HepG2 (cell line): Measurements from ENCODE around the gene ATRN. TPM values are rescaled to one million over a fixed set of nuclear protein-coding genes. Genes with fewer than 3 reads are reported as not detected.

Source experiments
- ATAC-seq: fragments of 200-7000 bp; cut with Tn5 transposase; 3 replicates; pipeline ENCODE4 v1.9.1; 2020; ENCODE audit warnings: mild to moderate bottlenecking, moderate library complexity
- BruUV-seq: library from RNA; stranded (reverse); fragments of 400-500 nt; replicated peaks from 2 replicates; lab custom pipeline; 2021; lab: Mats Ljungman, UMichigan
- CTCF ChIA-PET: fragments of 300-600 bp; formaldehyde crosslinking; extraction: SDS; loops from one replicate; lab custom pipeline; 2021; ENCODE audit warnings: low total read pairs, inconsistent platforms, low intra/inter-chr PET ratio; lab: Yijun Ruan, JAX
- POLR2A ChIA-PET: fragments of 350-600 bp; sonication (Branson Sonifier 250); formaldehyde crosslinking; loops from one replicate; lab custom pipeline; 2020; ENCODE audit warnings: antibody characterized with exemption, inconsistent platforms; lab: Yijun Ruan, JAX
- DNase-seq: peaks from one replicate; pipeline ENCODE4 v3.0.0-alpha.2; 2015; ENCODE audit warnings: low spot score
- FAIRE-seq: peaks from 3 replicates; lab custom pipeline; 2011; peaks lifted over from hg19 to GRCh38; lab: Jason Lieb, UNC
- H2AFZ ChIP-seq: one replicate; pipeline ENCODE4 v1.6.1; 2011; ENCODE audit warnings: low read length, inconsistent platforms
- H3K27ac ChIP-seq: fragments of 300-600 bp; 3 replicates; pipeline ENCODE4 v1.8.0; 2011; ENCODE audit warnings: mixed run types, mild to moderate bottlenecking, mixed read lengths, low read length, inconsistent platforms; ENCODE audit not compliant: insufficient read depth; ENCODE audit errors: extremely low read length
- H3K27me3 ChIP-seq, 2 experiments: fragments of 200-600 bp in 1 of 2; 2 replicates in 1 of 2; 3 replicates in 1 of 2; pipeline versions ENCODE4 v1.6.0 to v1.8.0; 2011; ENCODE audit warnings: low read length in 2 of 2, mild to moderate bottlenecking in 2 of 2, moderate library complexity in 2 of 2, inconsistent platforms in 1 of 2; ENCODE audit not compliant: insufficient read depth in 2 of 2, control insufficient read depth in 1 of 2
- H3K36me3 ChIP-seq, 2 experiments: fragments of 200-600 bp in 1 of 2; replicated peaks in 1 of 2; 2 replicates in 1 of 2; 3 replicates in 1 of 2; pipeline versions ENCODE4 v1.5.1 to v1.8.0; 2011; ENCODE audit warnings: low read length in 2 of 2, inconsistent platforms in 1 of 2; ENCODE audit not compliant: insufficient read depth in 2 of 2, control insufficient read depth in 1 of 2
- H3K4me1 ChIP-seq: 2 replicates; pipeline ENCODE4 v1.5.1; 2012; ENCODE audit warnings: low read length, inconsistent platforms; ENCODE audit not compliant: insufficient read depth
- H3K4me2 ChIP-seq: 2 replicates; pipeline ENCODE4 v1.6.0; 2011; ENCODE audit warnings: low read depth, low read length, inconsistent platforms
- H3K4me3 ChIP-seq, 3 experiments: fragments of 200-600 bp in 1 of 3; sonication (generic), shearing (Covaris generic) in 1 of 3; replicated peaks in 1 of 3; 2 replicates each; pipeline ENCODE4 v1.5.1; 2011 to 2016; ENCODE audit warnings: low read length in 3 of 3, inconsistent platforms in 2 of 3, low read depth in 2 of 3, mild to moderate bottlenecking in 2 of 3, control low read depth in 1 of 3, mixed read lengths in 1 of 3; ENCODE audit not compliant: insufficient read depth in 1 of 3
- H3K79me2 ChIP-seq: one replicate; pipeline ENCODE4 v1.6.1; 2011; ENCODE audit warnings: low read length, inconsistent platforms; ENCODE audit not compliant: insufficient read depth
- H3K9ac ChIP-seq: 2 replicates; pipeline ENCODE4 v1.6.0; 2011; ENCODE audit warnings: mild to moderate bottlenecking, low read depth, low read length, inconsistent platforms; ENCODE audit not compliant: insufficient read depth
- H3K9me3 ChIP-seq: 2 replicates; pipeline ENCODE4 v1.5.1; 2012; ENCODE audit warnings: mild to moderate bottlenecking, low read length
- H4K20me1 ChIP-seq: 2 replicates; pipeline ENCODE4 v1.6.0; 2011; ENCODE audit warnings: inconsistent platforms, mild to moderate bottlenecking, low read length, moderate library complexity; ENCODE audit not compliant: insufficient read depth
- MNT ChIP-seq: fragments of 450-650 bp; IDR thresholded peaks from 2 replicates; pipeline ENCODE4 v1.6.1; 2016
- MYC ChIP-seq: sonication (generic); formaldehyde crosslinking; IDR thresholded peaks from 2 replicates; pipeline ENCODE4 v1.9.0; 2021; ENCODE audit warnings: missing genetic modification reagents, borderline replicate concordance
- MYNN ChIP-seq: sonication (generic); formaldehyde crosslinking; IDR thresholded peaks from 2 replicates; pipeline ENCODE4 v1.4.0; 2020; ENCODE audit warnings: mild to moderate bottlenecking, low read depth, missing genetic modification reagents
- PAXIP1 ChIP-seq: sonication (generic); formaldehyde crosslinking; conservative IDR thresholded peaks from 2 replicates; pipeline ENCODE4 v1.4.0; 2020; ENCODE audit warnings: mild to moderate bottlenecking, missing genetic modification reagents, moderate library complexity
- PRMT3 ChIP-seq: sonication (generic); formaldehyde crosslinking; IDR thresholded peaks from 2 replicates; pipeline ENCODE4 v1.8.1; 2022; ENCODE audit warnings: low read depth, mild to moderate bottlenecking, moderate library complexity, missing genetic modification reagents, borderline replicate concordance
- RBM22 ChIP-seq: fragments of 200-400 bp; formaldehyde crosslinking; optimal IDR thresholded peaks from 2 replicates; pipeline ENCODE3; 2017; ENCODE audit warnings: mild to moderate bottlenecking, low read length, moderate library complexity
- TBX3 ChIP-seq: fragments of 450-650 bp; IDR thresholded peaks from 2 replicates; pipeline ENCODE4 v1.6.1; 2017; ENCODE audit warnings: antibody characterized with exemption, mild to moderate bottlenecking, inconsistent platforms, borderline replicate concordance
- ZBTB1 ChIP-seq: sonication (generic); formaldehyde crosslinking; IDR thresholded peaks from 2 replicates; pipeline ENCODE4 v1.4.0; 2020; ENCODE audit warnings: missing genetic modification reagents, borderline replicate concordance
- ZNF18 ChIP-seq: sonication (generic); formaldehyde crosslinking; IDR thresholded peaks from 2 replicates; pipeline ENCODE4 v1.8.0; 2022; ENCODE audit warnings: mild to moderate bottlenecking, missing genetic modification reagents; ENCODE audit not compliant: insufficient replicate concordance
- ZNF598 ChIP-seq: sonication (generic); formaldehyde crosslinking; IDR thresholded peaks from 2 replicates; pipeline ENCODE4 v1.5.1; 2020; ENCODE audit warnings: mild to moderate bottlenecking, missing genetic modification reagents, borderline replicate concordance
- ZNF619 ChIP-seq: sonication (generic); formaldehyde crosslinking; IDR thresholded peaks from 2 replicates; pipeline ENCODE4 v1.4.0; 2020; ENCODE audit warnings: mild to moderate bottlenecking, missing genetic modification reagents
- ZSCAN31 ChIP-seq: sonication (generic); formaldehyde crosslinking; IDR thresholded peaks from 2 replicates; pipeline ENCODE4 v1.5.0; 2020; ENCODE audit warnings: low read depth, mild to moderate bottlenecking, missing genetic modification reagents
- WGBS: methylation state at CpG from one replicate; pipeline ENCODE4 v1.1.6; 2017; ENCODE audit warnings: low lambda C conversion rate; 5-methylcytosine and 5-hydroxymethylcytosine counted together
- in situ Hi-C: cut with HindIII; loops from 2 replicates; pipeline ENCODE4 v1.10.0; 2017; ENCODE audit warnings: low pct_unique_long_range_greater_than_20kb; ENCODE audit not compliant: extremely low pct_ligation_motif_present
- intact Hi-C: fragments of 100-400 bp; cut with micrococcal nuclease; formaldehyde crosslinking; loops from one replicate; pipeline ENCODE4 v1.10.0; 2022; ENCODE audit not compliant: unreplicated experiment
- polyA plus RNA-seq, 8 experiments: library from polyadenylated mRNA; depleted of rRNA in 3 of 8; stranded (reverse) in 7 of 8; unstranded in 1 of 8; fragments of >200 nt; fragmentation: Illumina TruSeq in 4 of 8; extraction: Trizol in 4 of 8; gene quantifications; 2 replicates each; pipeline versions ENCODE4 v1.2.1 to v1.2.3, GENCODE V29; 2011 to 2016; ENCODE audit warnings: low read depth in 4 of 8, missing spikeins in 1 of 8, mixed read lengths in 1 of 8; ENCODE audit not compliant: insufficient read depth in 1 of 8
- total RNA-seq, 5 experiments: library from RNA; depleted of rRNA; stranded (reverse); fragments of >200 nt; fragmentation: Illumina TruSeq; extraction: Trizol; gene quantifications; 2 replicates each; pipeline ENCODE4 v1.2.3, GENCODE V29; 2016; ENCODE audit warnings: low read depth in 1 of 5

Gene ATRN
- total and polyA plus RNA-seq, 2 of the 13 experiments (the other 11 are each of a cell fraction or from before 2014, with no cell fraction given) = 44.2 to 81.1 TPM

- Histone ChIP-seq H2AFZ (no peak overlapping the region), H3K9ac (no peak overlapping the region), H3K36me3 (peaks cover 27 to 76% of the 10 kb centered on the region in 2 experiments), H3K79me2 (no peaks in the 10 kb centered on the region), H3K27ac (no peak overlapping the region), H3K4me1 (no peaks in the 10 kb centered on the region), H3K9me3 (no peaks in the 10 kb centered on the region)
- WGBS = 96% methylated on average over 6 of the region's 7 CpGs
- POLR2A ChIA-PET = no interaction called here
- ATAC-seq (peak; percentile 33; the same call in 1 of the 3 replicates), DNase-seq (no peak), FAIRE-seq (no peak)
- intact Hi-C loops (no loop called here), in situ Hi-C loops (no loop called here)
- CTCF ChIA-PET = no interaction called here
- BruUV-seq = no TSS peak
- no peak for TF ChIP-seq MYC (CRISPR knock-in tag)
- TF ChIP-seq TBX3 = no peak
- no peak for TF ChIP-seq MYNN (CRISPR knock-in tag)
- peak; percentile 59 for TF ChIP-seq RBM22
- peak; percentile 77 for TF ChIP-seq MNT
- TF ChIP-seq, all 625 proteins: peak for 2
- Histone ChIP-seq H3K4me3 (no peak overlapping the region), H3K27me3 (no peaks in the 10 kb centered on the region), H4K20me1 (no peaks in the 10 kb centered on the region), H3K4me2 (no peak overlapping the region)
Observed at GRCh38 chr20:3583765-3584164, 112.9 kb downstream of the ATRN start.

- no peaks in the 10 kb centered on the region for H4K20me1 ChIP-seq
- POLR2A ChIA-PET = no interaction called here
- H3K79me2 ChIP-seq = no peaks in the 10 kb centered on the region
- H3K27me3 ChIP-seq = no peaks in the 10 kb centered on the region
- no peak overlapping the region for H3K4me3 ChIP-seq
- CTCF ChIA-PET = no interaction called here
- ATAC-seq = no peak
- no peaks in the 10 kb centered on the region for H3K9me3 ChIP-seq
- no peak overlapping the region for H2AFZ ChIP-seq
- no peak overlapping the region for H3K9ac ChIP-seq
- FAIRE-seq = no peak
- H3K27ac ChIP-seq = no peak overlapping the region
- no peak overlapping the region for H3K4me2 ChIP-seq
- 95% methylated on average over 1 of the region's 1 CpG for WGBS
- in situ Hi-C loops = no loop called here
- H3K36me3 ChIP-seq = peaks cover 27 to 67% of the 10 kb centered on the region in 2 experiments
- intact Hi-C loops = no loop called here
- no TSS peak for BruUV-seq
- H3K4me1 ChIP-seq = no peaks in the 10 kb centered on the region
- no peak for DNase-seq
- TF ChIP-seq ZSCAN31 (no peak), PRMT3 (CRISPR knock-in tag) (no peak), ZNF619 (CRISPR knock-in tag) (no peak), ZBTB1 (CRISPR knock-in tag) (no peak), ZNF18 (CRISPR knock-in tag) (no peak), ZNF598 (CRISPR knock-in tag) (no peak), PAXIP1 (CRISPR knock-in tag) (no peak)
Observed at GRCh38 chr20:3586093-3586492, 115.3 kb downstream of the ATRN start.
